ENCODE results near the gene HOXB9. TPM values are rescaled to one million over a fixed set of nuclear protein-coding genes. Genes with fewer than 3 reads are reported as not detected.

HOXB9 gene
- polyA plus RNA-seq, 3 donors, result not detected

DNA sequence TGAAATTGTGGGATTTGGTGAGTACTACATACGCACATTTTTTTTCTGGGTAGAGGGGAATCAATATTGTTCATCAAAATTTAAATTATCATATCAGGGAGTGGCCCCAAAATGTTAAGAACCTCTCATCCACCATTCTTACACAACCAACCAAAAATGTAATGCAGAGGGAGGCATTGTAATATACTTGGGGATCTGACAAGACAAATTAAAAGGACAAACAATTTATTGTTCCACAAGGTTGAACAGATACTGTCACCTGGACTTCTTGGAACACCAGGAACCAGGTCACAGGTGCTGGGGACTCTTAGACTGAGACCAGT is 14.7 kb upstream of the HOXB9 start:
- Histone ChIP-seq H3K4me1 (ENCODE audit: control insufficient read depth in 1 of 2, insufficient read depth in 2 of 2, low read length in 2 of 2) (no peaks in the 10 kb centered on the region), H3K4me2 (replicated peaks; ENCODE audit: extremely low read depth, low read length, poor library complexity, severe bottlenecking) (no peak overlapping the region), H3K27ac (ENCODE audit: low read depth in 1 of 2, low read length in 2 of 2) (no peak overlapping the region), H3K36me3 (replicated peaks in 1 of 2; ENCODE audit: control insufficient read depth in 1 of 2, insufficient read depth in 2 of 2, low read length in 2 of 2) (no peaks in the 10 kb centered on the region), H3K27me3 (ENCODE audit: control insufficient read depth in 2 of 2, insufficient read depth in 2 of 2, low read length in 2 of 2) (peaks cover 93 to 100% of the 10 kb centered on the region in 2 donors), H3K4me3 (replicated peaks in 1 of 3; ENCODE audit: low read depth in 2 of 3, low read length in 3 of 3) (no peak overlapping the region), H3K9ac (ENCODE audit: insufficient read depth, low read length, poor library complexity, severe bottlenecking) (no peak overlapping the region), H3K9me3 (replicated peaks in 1 of 2; ENCODE audit: control insufficient read depth in 1 of 2, insufficient read depth in 1 of 2, low read length in 2 of 2) (peaks cover 0 to 22% of the 10 kb centered on the region in 2 donors), H2AFZ (ENCODE audit: insufficient read depth, low read depth, low read length, poor library complexity, severe bottlenecking) (no peak overlapping the region), H4K20me1 (ENCODE audit: insufficient read depth, low read length) (no peaks in the 10 kb centered on the region), H3K79me2 (ENCODE audit: insufficient read depth, low read length) (no peaks in the 10 kb centered on the region)
- Mint-ChIP-seq H3K36me3 (peaks cover 0 to 3% of the 10 kb centered on the region in 2 donors), H3K9me3 (peaks cover 0 to 30% (median 5%) of the 10 kb centered on the region in 7 donors), H3K27me3 (ENCODE audit: low read depth in 3 of 3) (peaks cover 93 to 99% (median 96%) of the 10 kb centered on the region in 3 donors), H3K27ac (no peak overlapping the region), H3K4me3 (peak overlapping the region in 1 of 2 donors; percentile 2), H3K4me1 (peaks cover 8% of the 10 kb centered on the region)
- intact Hi-C loops (cut with micrococcal nuclease), result no loop called here
- no CpG with 5 or more reads among the region's 1 CpG for WGBS (ENCODE audit: insufficient coverage)
- no peak for TF ChIP-seq CTCF (IDR thresholded peaks at IDR 0.05)
- DNase-seq, result no peak

GRCh38 chr17:48639982-48640857 is 14.1 kb upstream of the HOXB9 start:
- no peak overlapping the region for H3K27ac ChIP-seq (ENCODE audit: low read depth in 1 of 2, low read length in 2 of 2)
- Mint-ChIP-seq H3K4me3 (peak overlapping the region in 1 of 2 donors; percentile 17), H3K9me3 (peaks cover 0 to 29% (median 5%) of the 10 kb centered on the region in 7 donors), H3K27me3 (ENCODE audit: low read depth in 3 of 3) (peaks cover 93 to 99% (median 98%) of the 10 kb centered on the region in 3 donors), H3K27ac (no peak overlapping the region), H3K4me1 (peaks cover 8% of the 10 kb centered on the region), H3K36me3 (peaks cover 0 to 3% of the 10 kb centered on the region in 2 donors)
- H2AFZ ChIP-seq (ENCODE audit: insufficient read depth, low read depth, low read length, poor library complexity, severe bottlenecking), result no peak overlapping the region
- no peaks in the 10 kb centered on the region for H4K20me1 ChIP-seq (ENCODE audit: insufficient read depth, low read length)
- H3K27me3 ChIP-seq (ENCODE audit: control insufficient read depth in 2 of 2, insufficient read depth in 2 of 2, low read length in 2 of 2), result peaks cover 93 to 100% of the 10 kb centered on the region in 2 donors
- WGBS (ENCODE audit: insufficient coverage), result 100% methylated on average over 1 of the region's 6 CpGs
- H3K9ac ChIP-seq (ENCODE audit: insufficient read depth, low read length, poor library complexity, severe bottlenecking), result no peak overlapping the region
- no peaks in the 10 kb centered on the region for H3K4me1 ChIP-seq (ENCODE audit: control insufficient read depth in 1 of 2, insufficient read depth in 2 of 2, low read length in 2 of 2)
- intact Hi-C loops (cut with micrococcal nuclease), result no loop called here
- no peak overlapping the region for H3K4me2 ChIP-seq (replicated peaks; ENCODE audit: extremely low read depth, low read length, poor library complexity, severe bottlenecking)
- no peak for DNase-seq
- TF ChIP-seq CTCF (IDR thresholded peaks at IDR 0.05), result no peak
- no peak overlapping the region for H3K4me3 ChIP-seq (replicated peaks in 1 of 3; ENCODE audit: low read depth in 2 of 3, low read length in 3 of 3)
- no peaks in the 10 kb centered on the region for H3K79me2 ChIP-seq (ENCODE audit: insufficient read depth, low read length)
- peaks cover 0 to 27% of the 10 kb centered on the region in 2 donors for H3K9me3 ChIP-seq (replicated peaks in 1 of 2; ENCODE audit: control insufficient read depth in 1 of 2, insufficient read depth in 1 of 2, low read length in 2 of 2)
- H3K36me3 ChIP-seq (replicated peaks in 1 of 2; ENCODE audit: control insufficient read depth in 1 of 2, insufficient read depth in 2 of 2, low read length in 2 of 2), result no peaks in the 10 kb centered on the region
